ENCODE measurements around the gene SCFD2. TPM values are rescaled to one million over a fixed set of nuclear protein-coding genes. Genes with fewer than 3 reads are reported as not detected.

SCFD2 gene
- total RNA-seq, 1 experiment from 2014 or later: 8.4 TPM

DNA sequence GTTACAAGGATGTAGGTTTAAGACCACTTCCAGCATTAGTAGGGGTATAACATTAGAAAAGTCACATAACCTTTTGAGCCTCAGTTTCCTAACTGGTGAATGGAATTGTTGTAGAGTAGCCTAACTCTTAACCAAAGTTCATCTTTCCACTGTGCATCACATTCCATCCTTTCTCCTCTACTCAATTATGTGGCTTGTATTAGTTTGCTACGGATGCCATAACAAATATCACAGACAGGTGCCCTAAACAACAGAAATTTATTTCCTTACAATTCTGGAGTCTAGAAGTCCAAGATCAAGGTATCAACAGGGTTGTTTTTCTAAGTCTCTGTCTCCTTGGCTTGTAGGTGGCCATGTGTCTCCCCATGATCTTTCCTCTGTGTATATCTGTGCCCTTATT lies 271.8 kb downstream of the SCFD2 start:
- BruUV-seq (replicated peaks): no TSS peak
- DNase-seq (ENCODE audit: low spot score): no peak
- CTCF ChIA-PET: no interaction called here
- Histone ChIP-seq H3K4me1 (ENCODE audit: insufficient read depth, low read length, poor library complexity, severe bottlenecking) (no peaks in the 10 kb centered on the region), H3K4me3 (ENCODE audit: low read depth, low read length, poor library complexity, severe bottlenecking) (no peak overlapping the region), H3K36me3 (ENCODE audit: insufficient read depth, low read length, poor library complexity, severe bottlenecking) (no peaks in the 10 kb centered on the region), H3K27ac (ENCODE audit: low read depth, low read length, poor library complexity, severe bottlenecking) (no peak overlapping the region), H3K27me3 (replicated peaks; ENCODE audit: insufficient read depth, low read depth, low read length, poor library complexity) (no peaks in the 10 kb centered on the region), H3K9me3 (ENCODE audit: low read depth, low read length, poor library complexity, severe bottlenecking) (no peaks in the 10 kb centered on the region)
- TF ChIP-seq CTCF (conservative IDR thresholded peaks at IDR 0.05; ENCODE audit: low read depth, low read length): no peak
- TF ChIP-seq EZH2 (IDR thresholded peaks at IDR 0.05; ENCODE audit: borderline replicate concordance, low read depth, low read length, poor library complexity, severe bottlenecking): no peak
- POLR2A ChIA-PET (ENCODE audit: low non-redundant PET): no interaction called here
- intact Hi-C loops (cut with micrococcal nuclease; ENCODE audit: unreplicated experiment): no loop called here

DNA sequence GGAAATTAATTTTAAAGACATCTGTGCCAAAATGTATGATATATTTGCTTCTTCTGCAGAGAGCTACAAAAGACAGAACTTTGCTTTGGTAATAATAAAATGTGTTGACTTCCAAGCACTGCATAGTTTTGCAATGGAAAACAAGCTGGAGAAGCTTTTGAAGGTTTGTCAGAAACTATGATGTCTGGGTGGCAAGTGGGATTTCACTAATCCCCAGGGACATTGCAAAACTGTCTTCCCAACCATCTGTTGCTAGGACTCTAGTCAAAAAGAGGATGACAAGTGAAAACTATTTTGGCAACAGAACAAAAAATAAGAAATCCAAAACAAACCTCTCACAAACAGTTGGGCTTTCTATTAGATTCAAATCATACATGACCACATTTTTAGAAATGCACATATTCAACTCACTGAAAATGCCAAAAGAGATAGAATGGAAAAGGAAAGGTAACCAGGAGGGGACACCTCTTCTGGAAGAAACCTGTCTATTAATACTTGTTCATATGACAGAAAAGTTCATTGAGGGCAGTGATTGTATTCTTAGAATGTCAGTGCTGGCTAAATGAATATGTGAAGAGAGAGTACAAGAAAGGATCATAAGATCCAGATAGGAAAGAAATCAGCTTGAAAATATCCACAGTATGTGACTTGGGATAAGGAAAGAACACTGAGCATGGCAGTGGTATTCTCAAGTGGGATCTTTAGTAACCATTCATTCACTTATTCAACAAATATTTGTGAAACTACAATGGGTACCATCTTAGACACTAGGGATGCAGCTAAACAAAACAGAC lies 275.7 kb downstream of the SCFD2 start:
- Histone ChIP-seq H3K9me3 (ENCODE audit: low read depth, low read length, poor library complexity, severe bottlenecking) (no peaks in the 10 kb centered on the region), H3K27ac (ENCODE audit: low read depth, low read length, poor library complexity, severe bottlenecking) (no peak overlapping the region), H3K4me1 (ENCODE audit: insufficient read depth, low read length, poor library complexity, severe bottlenecking) (no peaks in the 10 kb centered on the region), H3K27me3 (replicated peaks; ENCODE audit: insufficient read depth, low read depth, low read length, poor library complexity) (no peaks in the 10 kb centered on the region), H3K4me3 (ENCODE audit: low read depth, low read length, poor library complexity, severe bottlenecking) (no peak overlapping the region), H3K36me3 (ENCODE audit: insufficient read depth, low read length, poor library complexity, severe bottlenecking) (no peaks in the 10 kb centered on the region)
- POLR2A ChIA-PET (ENCODE audit: low non-redundant PET): no interaction called here
- CTCF ChIA-PET: no interaction called here
- TF ChIP-seq CTCF (conservative IDR thresholded peaks at IDR 0.05; ENCODE audit: low read depth, low read length) (no peak), EZH2 (IDR thresholded peaks at IDR 0.05; ENCODE audit: borderline replicate concordance, low read depth, low read length, poor library complexity, severe bottlenecking) (no peak)
- BruUV-seq (replicated peaks): no TSS peak
- peak; percentile 3 for DNase-seq (ENCODE audit: low spot score)
- intact Hi-C loops (cut with micrococcal nuclease; ENCODE audit: unreplicated experiment): no loop called here

DNA sequence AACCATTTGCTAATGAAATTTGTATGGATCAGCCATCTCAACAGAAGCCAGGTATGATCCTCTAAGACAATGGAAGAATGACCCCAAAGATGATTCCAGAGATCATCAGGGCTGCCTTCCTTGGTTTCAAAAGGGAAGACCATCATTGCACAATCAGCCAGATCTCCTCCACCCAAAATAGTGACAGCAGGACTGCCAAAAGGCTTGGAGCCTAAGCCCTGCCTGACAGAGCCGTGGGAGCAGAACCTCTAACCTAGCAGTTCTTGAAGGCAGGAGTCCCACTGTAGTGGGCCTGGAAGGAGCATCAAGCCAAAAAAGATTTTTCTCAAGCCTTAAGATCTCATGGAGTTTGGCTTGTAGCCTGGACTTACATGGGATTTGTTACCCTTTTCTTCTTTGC lies 277.7 kb downstream of the SCFD2 start:
- no peaks in the 10 kb centered on the region for H3K4me1 ChIP-seq (ENCODE audit: insufficient read depth, low read length, poor library complexity, severe bottlenecking)
- no peaks in the 10 kb centered on the region for H3K27me3 ChIP-seq (replicated peaks; ENCODE audit: insufficient read depth, low read depth, low read length, poor library complexity)
- CTCF ChIA-PET: no interaction called here
- H3K4me3 ChIP-seq (ENCODE audit: low read depth, low read length, poor library complexity, severe bottlenecking): no peak overlapping the region
- TF ChIP-seq EZH2 (IDR thresholded peaks at IDR 0.05; ENCODE audit: borderline replicate concordance, low read depth, low read length, poor library complexity, severe bottlenecking): no peak
- TF ChIP-seq CTCF (conservative IDR thresholded peaks at IDR 0.05; ENCODE audit: low read depth, low read length): no peak
- POLR2A ChIA-PET (ENCODE audit: low non-redundant PET): no interaction called here
- H3K9me3 ChIP-seq (ENCODE audit: low read depth, low read length, poor library complexity, severe bottlenecking): no peaks in the 10 kb centered on the region
- H3K36me3 ChIP-seq (ENCODE audit: insufficient read depth, low read length, poor library complexity, severe bottlenecking): no peaks in the 10 kb centered on the region
- no peak for DNase-seq (ENCODE audit: low spot score)
- no peak overlapping the region for H3K27ac ChIP-seq (ENCODE audit: low read depth, low read length, poor library complexity, severe bottlenecking)
- BruUV-seq (replicated peaks): no TSS peak
- intact Hi-C loops (cut with micrococcal nuclease; ENCODE audit: unreplicated experiment): no loop called here

All from A673 (cell line).